Limb (tissue), 2 donors: ENCODE results near the gene LDHB.
"Not testable (repeated sequence)": the region's sequence is repeated elsewhere in the genome, so short reads cannot be mapped to it uniquely, and the experiment has no call there.

Source experiments
- DNase-seq, 2 donors: peaks; one replicate each; pipeline ENCODE4 v3.0.0-alpha.2; 2016; ENCODE audit errors: extremely low spot score in 2 of 2

Gene LDHB

DNA sequence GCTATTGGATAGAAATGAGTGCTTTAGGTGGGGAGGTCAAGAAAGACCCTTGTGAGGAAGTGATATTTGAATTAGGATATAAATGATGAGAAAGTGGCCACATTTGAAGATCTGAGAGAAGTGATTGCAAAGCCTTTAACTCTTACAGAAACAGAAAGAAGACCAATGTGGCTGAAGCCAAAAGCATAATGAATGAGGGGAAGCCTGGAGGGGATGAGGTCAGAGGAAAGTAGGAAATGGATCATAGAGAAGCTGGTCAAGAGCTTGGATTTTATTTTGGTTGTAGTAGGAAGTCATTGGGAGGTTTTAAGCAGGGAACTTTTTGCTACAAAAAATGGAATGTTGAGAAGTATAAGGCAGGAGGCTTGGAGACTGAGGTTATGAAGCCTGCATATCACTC is 49.4 kb downstream of the LDHB start:
- no peak for DNase-seq

DNA sequence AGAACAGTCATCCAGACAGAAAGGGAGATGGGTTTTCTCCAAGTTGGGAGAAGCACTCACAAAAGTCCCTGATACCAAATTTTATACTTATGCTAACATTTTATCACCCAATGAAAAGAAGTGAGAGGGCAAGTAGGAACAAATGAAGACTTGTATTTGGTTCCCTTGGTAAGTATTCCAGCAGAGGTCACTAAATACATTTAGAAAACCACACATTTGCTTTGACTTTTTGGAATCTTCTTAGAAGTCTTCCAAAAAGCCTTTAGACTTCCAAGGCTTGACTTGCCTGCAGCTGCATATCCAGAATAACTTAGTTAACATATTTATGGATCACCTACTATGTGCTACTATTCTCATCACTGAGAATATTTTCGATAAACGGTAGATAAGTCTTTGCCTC is 49.9 kb downstream of the LDHB start:
- DNase-seq: peak in 1 of 2 donors; percentile 13

DNA sequence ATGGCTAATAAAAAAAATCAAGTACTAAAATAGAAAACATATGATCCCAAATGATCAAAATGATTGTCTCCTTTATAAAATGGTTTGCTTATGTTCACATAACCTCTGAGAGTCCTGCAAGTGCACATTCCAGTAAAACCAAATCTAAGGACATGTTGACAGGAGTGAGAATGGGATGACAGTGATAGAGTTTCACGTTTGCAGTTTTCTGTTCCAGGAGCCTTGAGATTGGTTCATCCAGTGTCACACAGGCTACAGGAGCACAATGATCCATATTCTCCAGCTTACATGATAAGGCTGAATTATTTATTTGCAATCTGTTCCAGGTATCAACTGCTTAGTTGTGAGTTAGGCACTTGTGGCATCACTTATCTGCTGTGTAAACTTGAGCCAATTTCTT is 51.5 kb downstream of the LDHB start:
- no peak for DNase-seq

DNA sequence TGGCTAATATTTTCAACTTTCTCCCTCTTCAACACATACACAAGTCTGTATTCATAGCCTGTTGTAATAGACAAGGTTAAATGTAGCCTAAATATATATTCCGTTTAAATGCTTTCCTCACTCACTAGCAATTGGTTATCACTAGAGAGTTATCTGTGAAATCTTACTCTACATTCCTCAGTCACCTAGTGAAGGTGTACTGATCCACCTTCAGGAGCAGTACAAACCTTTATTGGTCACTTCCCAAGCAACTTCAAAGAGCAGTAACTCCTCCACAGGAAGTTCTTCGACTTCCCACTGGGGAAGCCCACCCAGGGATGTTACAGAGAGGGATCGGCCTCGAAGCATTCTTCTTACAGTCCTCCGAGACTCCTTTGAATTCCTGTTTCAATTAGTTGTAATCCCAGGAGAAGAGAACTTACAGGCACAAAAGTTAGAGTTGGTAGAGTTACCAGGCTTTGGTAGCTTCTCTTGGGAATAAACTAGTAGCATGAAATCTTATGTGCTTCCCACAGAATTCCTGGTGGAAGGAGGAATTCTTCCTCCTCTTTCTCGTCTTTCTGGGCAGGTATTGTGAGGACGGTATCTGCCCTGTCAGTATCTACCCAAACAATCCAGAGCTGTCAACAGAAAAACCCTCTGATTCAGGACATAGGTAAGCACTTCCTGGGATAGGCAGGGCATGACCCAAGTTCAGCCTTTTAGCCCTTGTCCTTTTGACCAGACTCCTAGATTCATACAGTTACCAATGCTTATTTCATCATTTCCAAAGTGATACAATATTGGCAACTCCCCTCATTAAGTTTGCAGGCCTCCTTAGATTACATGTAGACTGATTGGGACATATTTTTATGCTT is 53.2 kb downstream of the LDHB start, which contains the start of gene GYS2:
Gene GYS2, minus strand, starts transcription at position 603 of the 857 bp plus-strand sequence. Its CDS starts 255 bp downstream, at position 348.
- DNase-seq: no peak

DNA sequence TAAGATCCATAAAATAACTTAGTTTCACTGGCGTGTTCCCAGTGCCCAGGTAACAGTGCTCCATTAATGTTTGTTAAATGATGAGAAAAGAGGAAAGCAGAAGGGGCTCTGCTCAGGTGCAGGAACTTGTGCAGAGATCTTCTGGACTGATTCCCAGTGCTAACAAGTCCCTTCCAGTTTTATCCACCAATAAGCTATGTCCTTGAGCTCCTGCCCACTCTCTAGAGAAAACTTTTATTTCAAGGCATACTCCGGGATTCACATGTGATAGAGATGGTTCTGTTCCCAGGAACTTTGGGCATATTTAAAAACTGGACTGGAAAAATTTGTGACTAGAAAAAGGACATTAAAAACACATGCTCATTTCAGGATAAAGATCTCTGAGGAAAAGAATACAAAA is 54.9 kb downstream of the LDHB start:
- no peak for DNase-seq

DNA sequence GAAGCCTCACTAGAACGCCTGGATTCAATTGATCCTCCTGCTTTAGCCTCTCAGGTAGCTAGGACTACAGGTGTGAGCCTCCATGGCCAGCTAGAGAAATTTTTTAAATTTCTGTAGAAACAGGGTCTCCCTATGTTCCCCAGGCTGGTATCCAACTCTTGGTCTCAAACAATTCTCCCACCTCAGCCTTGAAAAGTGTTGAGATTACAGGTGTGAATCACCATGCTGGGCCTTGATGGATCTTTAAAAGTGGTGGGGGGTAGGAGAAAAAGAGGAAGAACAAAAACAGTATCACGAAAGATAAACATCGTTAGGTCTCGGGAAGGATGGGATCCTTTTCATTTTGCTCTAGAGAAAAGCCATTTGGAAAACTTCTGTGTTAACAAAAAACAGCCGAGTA is 57.4 kb downstream of the LDHB start:
- DNase-seq: no peak

DNA sequence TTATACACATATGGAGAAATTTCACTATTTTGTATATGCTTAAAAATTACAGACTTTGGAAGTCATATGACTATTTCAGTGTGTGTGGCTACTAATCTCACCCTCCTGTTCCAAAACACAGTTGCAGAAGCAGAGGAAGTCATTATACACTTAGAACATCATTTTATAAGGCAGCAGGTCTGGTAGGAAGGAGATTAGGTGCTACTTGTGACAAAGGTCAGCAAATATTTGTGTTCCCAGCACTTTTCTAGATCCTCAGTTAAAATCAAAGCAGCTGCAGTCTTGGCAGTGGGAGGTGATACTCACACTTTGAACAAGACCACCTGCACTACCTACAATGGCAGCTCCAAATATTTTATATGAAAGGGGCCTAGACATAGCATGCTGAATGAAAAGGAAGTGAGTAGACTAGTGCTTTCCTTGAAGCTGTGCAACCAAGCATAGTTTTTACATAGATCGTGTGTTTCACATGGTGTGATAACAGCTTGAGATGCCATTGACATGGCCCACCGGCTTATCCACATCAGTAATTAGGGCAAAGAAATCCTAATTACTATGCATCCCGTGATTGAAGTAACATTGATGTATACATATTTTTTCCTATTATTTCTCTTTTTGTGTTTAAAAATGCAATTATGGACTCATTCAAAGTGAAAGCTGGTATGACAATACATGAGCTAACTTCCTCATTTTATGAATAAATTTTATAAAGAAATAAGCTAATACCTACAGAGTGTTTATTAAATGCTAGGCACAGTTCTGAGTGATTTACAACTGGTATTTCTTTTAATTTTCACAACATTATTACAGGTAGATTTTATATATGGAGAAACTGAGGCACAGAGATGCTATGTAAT is 58.3 kb downstream of the LDHB start:
- DNase-seq: no peak

DNA sequence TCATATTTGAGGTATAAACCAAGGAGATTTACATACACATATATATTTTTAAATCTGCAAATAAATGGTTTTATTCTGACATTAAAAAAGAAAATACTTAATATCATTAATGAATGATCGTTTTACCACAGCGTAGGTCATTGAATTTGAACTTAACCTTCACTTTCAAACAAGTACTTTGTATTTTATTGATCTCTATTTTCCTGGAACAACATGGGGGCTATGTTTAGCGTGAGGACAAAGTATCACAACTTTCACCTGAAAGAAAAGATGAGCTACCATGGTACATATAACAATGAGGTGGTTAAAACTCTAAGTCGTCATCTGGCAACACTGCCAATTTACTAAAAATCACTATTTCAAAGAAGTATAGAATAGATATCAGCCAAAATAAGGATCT is 59.0 kb downstream of the LDHB start:
- no peak for DNase-seq

DNA sequence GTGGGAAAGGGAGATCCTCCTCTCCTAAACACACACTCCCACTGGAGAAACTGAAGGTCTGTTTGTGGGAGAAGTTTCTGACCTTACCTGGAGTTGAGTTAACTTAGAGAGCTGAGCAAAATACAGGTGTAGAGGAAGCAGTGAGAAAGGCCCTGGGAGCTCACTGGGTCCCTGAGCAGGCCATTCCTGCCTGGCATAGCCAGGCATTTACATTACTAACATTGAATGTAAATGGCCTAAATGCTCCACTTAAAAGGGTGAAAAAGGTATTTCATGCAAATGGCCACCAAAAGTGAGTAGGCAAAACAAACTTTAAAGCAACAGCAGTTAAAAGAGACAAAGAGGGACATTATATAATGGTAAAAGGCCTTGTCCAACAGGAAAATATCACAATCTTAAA is 62.3 kb downstream of the LDHB start:
- not testable (repeated sequence) for DNase-seq

DNA sequence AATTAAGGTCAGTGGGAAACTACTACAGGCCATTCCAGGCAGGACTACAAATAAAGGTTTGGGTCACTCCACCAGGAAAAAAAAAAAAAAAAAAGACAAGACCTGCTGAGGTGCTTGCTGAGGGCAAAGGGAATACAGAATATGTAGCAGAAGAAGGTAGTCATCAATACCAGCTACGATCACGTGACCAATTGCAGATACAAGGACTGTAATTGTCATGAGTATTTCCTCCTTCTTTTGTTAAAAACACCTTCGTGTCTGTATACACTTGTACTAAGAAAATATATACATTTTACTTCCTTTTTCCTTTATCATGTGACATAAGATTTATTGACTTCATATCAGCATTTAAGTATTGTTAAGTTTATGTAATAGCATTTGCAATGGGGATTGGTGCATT is 72.2 kb downstream of the LDHB start:
- DNase-seq: no peak
